Neuron (in vitro differentiated cells): ENCODE measurements around the gene AOPEP.
"Not testable (repeated sequence)": the region's sequence is repeated elsewhere in the genome, so short reads cannot be mapped to it uniquely, and the experiment has no call there.

ENCODE experiments used
- H2AFZ ChIP-seq: one replicate; pipeline ENCODE4 v1.6.1; 2013; ENCODE audit warnings: low read depth, mild to moderate bottlenecking, inconsistent platforms, low read length, moderate library complexity
- H3K27me3 ChIP-seq: one replicate; pipeline ENCODE4 v1.6.1; 2013; ENCODE audit warnings: low read length; ENCODE audit not compliant: insufficient read depth
- H3K36me3 ChIP-seq: one replicate; pipeline ENCODE4 v1.6.1; 2013; ENCODE audit warnings: low read length; ENCODE audit not compliant: insufficient read depth
- H3K4me1 ChIP-seq: one replicate; pipeline ENCODE4 v1.6.1; 2013; ENCODE audit warnings: low read length; ENCODE audit not compliant: insufficient read depth
- H3K4me3 ChIP-seq: 2 replicates; pipeline ENCODE4 v1.5.1; 2013; ENCODE audit warnings: mild to moderate bottlenecking, low read length, moderate library complexity
- H3K9me3 ChIP-seq: one replicate; pipeline ENCODE4 v1.6.1; 2013; ENCODE audit warnings: low read length

Gene AOPEP

GRCh38 chr9:94824913-94825610, 98.6 kb downstream of the AOPEP start:
- Histone ChIP-seq H3K9me3 (no peaks in the 10 kb centered on the region), H3K27me3 (no peaks in the 10 kb centered on the region), H3K36me3 (no peaks in the 10 kb centered on the region), H2AFZ (no peak overlapping the region), H3K4me1 (peaks cover 15% of the 10 kb centered on the region), H3K4me3 (no peak overlapping the region)

GRCh38 chr9:94825611-94825958, 99.1 kb downstream of the AOPEP start:
- Histone ChIP-seq H3K36me3 (no peaks in the 10 kb centered on the region), H3K9me3 (no peaks in the 10 kb centered on the region), H2AFZ (no peak overlapping the region), H3K4me3 (no peak overlapping the region), H3K4me1 (peaks cover 15% of the 10 kb centered on the region), H3K27me3 (no peaks in the 10 kb centered on the region)

GRCh38 chr9:94826044-94826443, 99.5 kb downstream of the AOPEP start:
- H3K4me1 ChIP-seq = peaks cover 14% of the 10 kb centered on the region
- no peak overlapping the region for H3K4me3 ChIP-seq
- H3K27me3 ChIP-seq = no peaks in the 10 kb centered on the region
- no peaks in the 10 kb centered on the region for H3K36me3 ChIP-seq
- H3K9me3 ChIP-seq = no peaks in the 10 kb centered on the region
- H2AFZ ChIP-seq = no peak overlapping the region

GRCh38 chr9:94826644-94827410, 100.3 kb downstream of the AOPEP start:
- Histone ChIP-seq H3K9me3 (no peaks in the 10 kb centered on the region), H3K4me1 (peaks cover 7% of the 10 kb centered on the region), H3K4me3 (no peak overlapping the region), H3K27me3 (no peaks in the 10 kb centered on the region), H3K36me3 (no peaks in the 10 kb centered on the region), H2AFZ (no peak overlapping the region)

- Histone ChIP-seq H3K4me1 (peaks cover 3% of the 10 kb centered on the region), H3K4me3 (no peak overlapping the region), H3K36me3 (no peaks in the 10 kb centered on the region), H3K9me3 (no peaks in the 10 kb centered on the region), H2AFZ (no peak overlapping the region), H3K27me3 (no peaks in the 10 kb centered on the region)
Observed at GRCh38 chr9:94827584-94828304, 101.2 kb downstream of the AOPEP start.

GRCh38 chr9:94829380-94830070, 103.0 kb downstream of the AOPEP start:
- no peaks in the 10 kb centered on the region for H3K27me3 ChIP-seq
- H3K9me3 ChIP-seq = no peaks in the 10 kb centered on the region

GRCh38 chr9:94830071-94830604, 103.6 kb downstream of the AOPEP start:
- H3K36me3 ChIP-seq, H3K4me3 ChIP-seq, H3K4me1 ChIP-seq, H3K27me3 ChIP-seq, H2AFZ ChIP-seq, H3K9me3 ChIP-seq: not testable (repeated sequence)

More at GRCh38 chr9:94829380-94830070, 103.0 kb downstream of the AOPEP start:
- Histone ChIP-seq H3K36me3 (no peaks in the 10 kb centered on the region), H3K4me3 (no peak overlapping the region), H3K4me1 (peaks cover 3% of the 10 kb centered on the region), H2AFZ (no peak overlapping the region)

- H3K27me3 ChIP-seq = no peaks in the 10 kb centered on the region
- no peaks in the 10 kb centered on the region for H3K4me1 ChIP-seq
- no peak overlapping the region for H3K4me3 ChIP-seq
- H2AFZ ChIP-seq = no peak overlapping the region
- no peaks in the 10 kb centered on the region for H3K9me3 ChIP-seq
- H3K36me3 ChIP-seq = no peaks in the 10 kb centered on the region
Observed at GRCh38 chr9:94833802-94834201, 107.3 kb downstream of the AOPEP start.

GRCh38 chr9:94837404-94837803, 110.9 kb downstream of the AOPEP start:
- Histone ChIP-seq H2AFZ (no peak overlapping the region), H3K36me3 (no peaks in the 10 kb centered on the region), H3K27me3 (no peaks in the 10 kb centered on the region), H3K4me3 (no peak overlapping the region), H3K9me3 (no peaks in the 10 kb centered on the region), H3K4me1 (no peaks in the 10 kb centered on the region)

- H3K4me1 ChIP-seq = no peaks in the 10 kb centered on the region
- no peak overlapping the region for H3K4me3 ChIP-seq
- H3K9me3 ChIP-seq = no peaks in the 10 kb centered on the region
- H2AFZ ChIP-seq = no peak overlapping the region
- H3K36me3 ChIP-seq = no peaks in the 10 kb centered on the region
- no peaks in the 10 kb centered on the region for H3K27me3 ChIP-seq
Observed at GRCh38 chr9:94839398-94839797, 112.9 kb downstream of the AOPEP start.

GRCh38 chr9:94840738-94841137, 114.2 kb downstream of the AOPEP start:
- no peaks in the 10 kb centered on the region for H3K9me3 ChIP-seq
- H3K36me3 ChIP-seq = no peaks in the 10 kb centered on the region
- H2AFZ ChIP-seq = no peak overlapping the region
- no peaks in the 10 kb centered on the region for H3K4me1 ChIP-seq
- H3K4me3 ChIP-seq = no peak overlapping the region
- no peaks in the 10 kb centered on the region for H3K27me3 ChIP-seq

- Histone ChIP-seq H2AFZ (no peak overlapping the region), H3K27me3 (no peaks in the 10 kb centered on the region), H3K4me3 (no peak overlapping the region), H3K4me1 (no peaks in the 10 kb centered on the region), H3K9me3 (no peaks in the 10 kb centered on the region), H3K36me3 (no peaks in the 10 kb centered on the region)
Observed at GRCh38 chr9:94843134-94843533, 116.6 kb downstream of the AOPEP start.

- Histone ChIP-seq H3K36me3 (no peaks in the 10 kb centered on the region), H3K9me3 (no peaks in the 10 kb centered on the region), H3K27me3 (no peaks in the 10 kb centered on the region), H2AFZ (no peak overlapping the region), H3K4me3 (no peak overlapping the region), H3K4me1 (no peaks in the 10 kb centered on the region)
Observed at GRCh38 chr9:94846739-94847138, 120.2 kb downstream of the AOPEP start.
